CD4-positive, alpha-beta T cell treated with Interleukin-21 for 1 hour (primary cell): Measurements from ENCODE around the gene CMC4.

Experiments used
- DNase-seq: peaks from one replicate; pipeline ENCODE4 v3.0.0-alpha.2; 2020

The CMC4 gene

GRCh38 chrX:155052738-155053498 is 18.0 kb downstream of the CMC4 start:
- no peak for DNase-seq

- peak; percentile 60 for DNase-seq
Observed at GRCh38 chrX:155048977-155049619, 21.8 kb downstream of the CMC4 start.

- no peak for DNase-seq
Observed at GRCh38 chrX:155046811-155047528, 24.0 kb downstream of the CMC4 start.

- no peak for DNase-seq
Observed at GRCh38 chrX:155046129-155046810, 24.7 kb downstream of the CMC4 start.

GRCh38 chrX:155035688-155036087 is 35.2 kb downstream of the CMC4 start:
- no peak for DNase-seq

GRCh38 chrX:155031657-155032056 is 39.3 kb downstream of the CMC4 start:
- DNase-seq, result no peak

- no peak for DNase-seq
Observed at GRCh38 chrX:155028877-155029291, 42.1 kb downstream of the CMC4 start.

GRCh38 chrX:155028129-155028528 is 42.8 kb downstream of the CMC4 start:
- peak; percentile 10 for DNase-seq

GRCh38 chrX:155027509-155028066 is 43.3 kb downstream of the CMC4 start:
- DNase-seq, result peak; percentile 31

- peak; percentile 97 for DNase-seq
Observed at GRCh38 chrX:155026727-155027508, 44.0 kb downstream of the CMC4 start, which contains the start of gene FUNDC2. Gene FUNDC2, plus strand, starts transcription at chrX:155026844. Its CDS starts 95 bp downstream, at chrX:155026939.

- no peak for DNase-seq
Observed at GRCh38 chrX:155026420-155026726, 44.6 kb downstream of the CMC4 start.

GRCh38 chrX:155023907-155024833 is 46.8 kb downstream of the CMC4 start:
- DNase-seq, result no peak

GRCh38 chrX:155022585-155022984 is 48.4 kb downstream of the CMC4 start, which contains the start of gene F8:
Gene F8, minus strand, starts transcription at chrX:155022723. Its CDS starts 171 bp downstream, at chrX:155022552.
- no peak for DNase-seq

GRCh38 chrX:155020591-155020990 is 50.3 kb downstream of the CMC4 start:
- DNase-seq, result no peak
